Mammary epithelial cell (primary cell): ENCODE measurements around the gene CIROP.
A peak's percentile ranks its signal among the peaks of the same experiment; 100 is the strongest.

Source experiments
- CTCF ChIP-seq, 2 donors: IDR thresholded peaks in 1 of 2; conservative IDR thresholded peaks in 1 of 2; 2 replicates each; pipeline ENCODE4 v1.5.1; 2011 to 2012; ENCODE audit warnings: inconsistent platforms in 2 of 2, low read length in 2 of 2, mild to moderate bottlenecking in 2 of 2, control low read depth in 1 of 2, low read depth in 1 of 2; ENCODE audit not compliant: insufficient read depth in 1 of 2; ENCODE audit errors: extremely low read depth in 1 of 2
- EZH2 ChIP-seq: IDR thresholded peaks from 2 replicates; pipeline ENCODE4 v1.6.1; 2012; ENCODE audit warnings: low read length, inconsistent platforms, borderline replicate concordance

GRCh38 chr14:23099212-23099861 is 5.5 kb downstream of the CIROP start:
- TF ChIP-seq CTCF (conservative IDR thresholded peaks at IDR 0.05 in 1 of 2, IDR thresholded peaks at IDR 0.05 in 1 of 2; ENCODE audit: extremely low read depth in 1 of 2, insufficient read depth in 1 of 2, low read depth in 1 of 2, low read length in 2 of 2) (peak in 1 of 2 donors; percentile 3), EZH2 (no peak)
